GM20431 (cell line): ENCODE data around the gene CALCOCO2.

ENCODE experiments used
- in situ Hi-C: fragments of 300-500 bp; cut with MseI, MboI; formaldehyde crosslinking; loops from one replicate; pipeline ENCODE4 v1.15.0; 2020; ENCODE audit warnings: low sequenced_read_pairs; ENCODE audit not compliant: unreplicated experiment

Gene CALCOCO2

DNA sequence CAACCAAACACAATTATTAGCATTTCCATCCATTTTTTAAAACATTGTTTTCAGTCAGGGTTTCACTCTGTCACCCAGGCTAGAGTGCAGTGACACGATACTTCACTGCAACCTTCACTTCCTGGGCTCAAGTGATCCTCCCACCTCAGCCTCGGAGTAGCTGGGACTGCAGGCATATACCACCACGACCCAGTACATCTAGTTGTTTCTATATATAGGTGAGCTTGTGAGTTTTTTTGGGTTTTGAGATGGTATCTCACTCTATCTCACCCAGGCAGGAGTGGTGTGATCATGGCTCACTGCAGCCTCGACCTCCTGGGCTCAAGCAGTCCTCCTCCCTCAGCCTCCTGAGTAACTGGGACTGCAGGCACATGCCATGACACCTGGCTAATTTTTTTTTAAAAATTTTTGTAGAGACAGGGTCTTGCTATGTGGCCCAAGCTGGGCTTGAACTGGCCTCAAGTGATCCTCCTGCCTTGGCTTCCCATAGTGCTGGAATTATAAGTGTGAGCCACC lies 40.3 kb downstream of the CALCOCO2 start:
- in situ Hi-C loops = loop anchor here (10.0 kb wide), 1 partner anchor 196 kb away; no protein-coding TSS in a partner anchor

DNA sequence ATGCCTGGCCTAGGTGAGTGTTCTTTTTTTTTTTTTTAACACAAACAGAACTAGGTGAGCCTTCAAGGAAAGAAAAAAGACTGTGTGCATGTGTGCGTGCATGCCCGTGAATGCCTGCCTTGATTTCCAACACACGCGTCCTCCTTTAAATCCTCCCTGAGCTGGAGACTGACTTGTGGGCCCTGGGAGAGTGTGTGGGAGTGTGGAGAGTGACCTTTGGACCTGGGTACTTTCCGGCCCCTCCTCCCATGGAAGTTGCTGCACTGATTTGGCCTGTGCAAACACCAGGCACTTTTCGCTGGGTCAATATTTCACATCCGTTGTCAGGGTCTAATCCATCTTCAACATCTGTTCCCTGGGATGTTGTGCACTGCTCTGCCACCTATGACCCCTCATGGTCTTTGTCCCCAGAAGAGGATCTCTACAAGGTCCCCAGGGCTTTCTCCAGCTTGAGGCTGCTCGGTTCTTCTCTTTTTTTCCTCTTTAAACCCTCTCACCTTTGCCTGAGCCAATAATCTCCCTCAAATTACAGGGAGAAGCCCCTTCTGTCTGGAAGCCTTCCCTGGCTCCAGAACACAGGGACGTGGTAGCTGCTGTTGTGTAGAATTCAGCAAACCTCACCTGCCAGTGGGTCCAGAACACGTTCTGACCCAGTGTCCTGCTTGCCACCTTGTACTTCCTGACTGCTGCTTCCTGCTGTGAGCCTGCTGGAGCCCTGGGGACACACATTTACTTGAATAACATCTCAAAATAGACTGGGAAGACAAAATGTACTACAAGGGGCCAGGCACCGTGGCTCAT lies 40.9 kb downstream of the CALCOCO2 start:
- in situ Hi-C loops = loop anchor here (10.0 kb wide), 1 partner anchor 197 kb away; no protein-coding TSS in a partner anchor

DNA sequence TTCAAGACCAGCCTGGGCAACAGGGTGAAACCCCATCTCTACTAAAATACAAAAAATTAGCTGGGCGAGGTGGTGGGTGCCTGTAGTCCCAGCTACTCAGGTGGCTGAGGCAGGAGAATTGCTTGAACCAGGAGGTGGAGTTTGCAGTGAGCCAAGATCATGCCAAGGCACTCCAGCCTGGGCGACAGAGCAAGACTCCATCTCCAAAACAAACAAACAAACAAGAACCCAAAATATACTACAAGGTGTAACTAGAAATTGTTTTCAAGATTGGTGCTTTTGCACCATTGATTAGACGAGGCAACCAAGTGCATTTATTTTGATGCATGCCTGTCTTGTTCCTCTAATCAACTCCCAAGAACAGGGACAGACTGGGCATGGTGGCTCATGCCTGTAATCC lies 41.6 kb downstream of the CALCOCO2 start:
- in situ Hi-C loops = loop anchor here (10.0 kb wide), 1 partner anchor 198 kb away; no protein-coding TSS in a partner anchor

DNA sequence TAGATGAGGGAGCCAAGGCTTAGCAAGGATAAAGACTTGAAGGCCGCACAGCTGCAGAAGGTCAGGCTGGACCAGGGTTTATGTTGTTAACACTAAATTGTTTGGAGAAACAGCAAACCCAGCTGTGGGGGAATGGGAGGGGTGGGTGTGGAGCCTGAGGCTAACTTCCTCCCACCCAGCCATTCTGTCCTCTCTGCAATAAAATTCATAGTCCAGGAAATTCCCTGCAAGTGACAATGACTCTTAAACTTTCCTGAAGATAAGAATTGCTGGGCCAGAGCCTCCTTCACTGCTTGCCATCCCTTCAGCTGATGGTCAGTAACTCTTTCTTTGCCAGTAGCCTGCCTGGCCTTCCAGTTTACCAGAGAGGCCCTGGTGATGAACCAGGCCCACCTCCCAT lies 42.4 kb downstream of the CALCOCO2 start:
- in situ Hi-C loops = loop anchor here (10.0 kb wide), 1 partner anchor 198 kb away; no protein-coding TSS in a partner anchor

DNA sequence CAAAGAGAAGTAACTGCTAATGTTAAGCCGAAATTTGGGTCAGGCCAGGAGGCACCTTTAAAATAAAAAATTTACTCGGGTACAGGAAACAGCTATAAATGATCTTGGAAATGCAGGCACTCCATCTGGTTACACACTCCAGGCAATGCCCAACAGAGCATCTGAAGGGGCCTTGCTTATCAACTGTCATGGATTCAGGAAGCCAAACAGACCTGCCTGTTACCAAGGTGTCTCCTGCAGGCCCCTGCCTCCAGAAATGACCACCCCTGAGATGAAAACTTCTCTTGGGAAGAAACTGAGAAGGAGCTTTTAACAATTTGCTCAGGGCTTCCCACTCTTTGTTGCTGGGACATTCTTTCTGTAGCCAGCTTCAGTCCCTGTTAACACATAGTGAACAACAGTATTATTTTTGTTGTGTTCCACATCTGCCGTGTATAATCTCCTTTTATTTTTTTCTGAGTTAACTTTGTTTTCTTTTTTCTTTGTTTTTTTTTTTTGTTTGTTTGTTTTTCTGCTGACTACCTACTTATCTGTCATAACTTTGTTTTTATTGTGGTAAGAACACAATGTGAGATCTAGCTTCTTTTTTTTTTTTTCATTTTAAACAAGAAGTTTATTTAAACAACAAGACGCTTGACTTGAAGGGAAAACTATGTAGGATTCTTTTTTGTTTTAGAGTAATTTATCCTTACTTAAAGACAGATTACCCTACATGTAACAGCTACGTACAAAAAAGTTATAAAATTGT lies 43.0 kb downstream of the CALCOCO2 start:
- in situ Hi-C loops = loop anchor here (10.0 kb wide), 1 partner anchor 199 kb away; no protein-coding TSS in a partner anchor

DNA sequence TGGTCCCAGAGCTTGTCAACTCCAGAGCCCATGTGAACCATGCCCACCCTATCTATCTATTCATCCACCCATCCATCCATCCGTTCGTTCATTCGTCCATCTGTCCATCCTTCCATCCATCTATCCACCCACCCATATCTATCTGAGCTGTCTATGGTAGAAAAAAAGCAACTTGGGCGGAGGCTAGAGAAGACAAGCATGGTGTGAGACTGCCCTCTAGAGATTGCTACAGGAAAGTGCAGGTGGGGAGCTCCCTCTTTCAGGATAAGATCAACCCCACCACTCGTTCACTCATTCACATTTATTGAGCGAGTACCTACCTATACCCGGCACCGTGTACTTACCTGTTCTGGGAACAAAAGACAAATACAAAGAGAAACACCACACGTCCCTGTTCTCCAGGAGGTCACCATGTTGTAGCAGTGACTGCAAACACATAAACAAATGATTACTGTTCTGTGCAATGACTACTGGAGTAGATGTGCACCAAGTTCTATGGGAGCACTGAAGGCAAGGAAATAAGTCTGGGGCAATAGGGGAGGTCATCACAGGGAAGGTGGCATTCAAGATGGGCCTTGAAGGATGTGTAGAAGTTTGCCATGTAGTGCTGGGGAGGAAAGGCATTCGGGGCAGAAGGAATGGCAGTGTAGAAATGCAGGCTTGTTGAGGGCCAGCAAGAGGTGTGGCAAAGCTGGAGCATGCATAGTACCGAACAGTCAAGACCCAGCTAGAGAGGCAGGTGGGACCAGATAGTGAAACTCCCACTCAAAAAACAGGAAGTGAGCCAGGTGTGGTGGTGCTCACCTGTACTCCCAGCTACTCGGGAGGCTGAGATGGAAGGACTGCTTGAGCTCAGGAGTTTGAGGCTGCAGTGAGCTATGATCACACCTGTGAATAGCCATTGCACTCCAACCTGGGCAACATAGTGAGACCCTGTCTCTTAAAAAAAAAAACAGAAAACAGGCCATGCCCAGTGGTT lies 48.4 kb downstream of the CALCOCO2 start:
- in situ Hi-C loops = loop anchor here (10.0 kb wide), 1 partner anchor 204 kb away; no protein-coding TSS in a partner anchor

DNA sequence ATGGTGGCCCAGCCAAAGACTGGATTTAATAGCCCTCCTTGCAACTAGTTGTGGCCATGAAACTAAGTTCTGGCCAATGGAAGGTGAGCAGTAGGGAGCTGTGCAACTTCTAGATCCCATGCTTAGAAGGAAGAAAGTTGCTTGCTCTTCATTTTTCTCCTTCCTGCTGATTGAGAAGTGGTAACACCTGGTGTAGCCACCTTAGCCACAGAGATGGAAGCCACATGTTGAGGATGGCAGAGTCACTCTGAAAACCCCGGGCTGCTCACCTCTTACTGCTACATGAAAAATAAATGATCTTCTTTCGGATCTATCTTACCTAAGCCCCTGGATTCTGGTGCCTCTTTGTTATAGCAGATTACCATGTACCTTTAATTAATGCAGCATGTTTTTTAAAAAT lies 51.4 kb downstream of the CALCOCO2 start:
- in situ Hi-C loops = loop anchor here (5.0 kb wide), 1 partner anchor 70 kb away; no protein-coding TSS in a partner anchor

DNA sequence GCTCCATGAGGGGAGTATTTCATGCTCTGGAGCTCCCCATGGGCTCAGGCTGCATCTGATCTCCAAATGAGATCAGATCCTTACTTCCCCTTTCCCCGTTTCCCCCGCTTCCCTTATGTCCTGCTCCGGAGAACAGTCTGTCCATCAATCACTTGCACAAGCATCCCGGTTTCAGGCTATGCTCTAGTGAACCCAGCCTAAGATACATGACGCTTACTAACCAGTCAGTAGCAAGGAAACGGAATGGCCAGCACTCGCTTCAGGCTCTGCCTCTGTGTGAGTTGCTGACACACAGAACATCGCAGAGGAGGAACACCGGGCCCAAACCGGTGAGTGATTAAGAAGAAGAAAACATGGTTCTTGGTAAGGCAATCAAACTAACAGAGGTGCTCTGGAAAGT lies 52.3 kb downstream of the CALCOCO2 start:
- in situ Hi-C loops = loop anchor here (5.0 kb wide), 1 partner anchor 71 kb away; no protein-coding TSS in a partner anchor

DNA sequence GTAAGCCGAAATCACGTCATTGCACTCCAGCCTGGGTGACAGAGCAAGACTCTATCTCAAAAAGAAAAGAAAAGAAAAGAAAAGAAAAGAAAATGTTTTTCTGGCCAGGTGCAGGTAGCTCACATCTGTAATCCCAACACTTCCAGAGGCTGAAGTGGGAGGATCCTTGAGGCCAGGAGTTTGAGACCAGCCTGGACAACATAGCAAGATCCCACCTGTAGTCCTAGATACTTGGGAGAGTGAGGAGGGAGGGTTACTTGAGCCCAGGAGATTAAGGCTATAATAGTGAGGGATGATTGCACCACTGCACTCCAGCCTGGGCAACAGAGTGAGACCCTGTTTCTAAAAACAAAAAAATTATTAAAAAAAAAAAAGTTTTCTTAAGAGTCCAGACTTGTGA lies 59.3 kb downstream of the CALCOCO2 start:
- in situ Hi-C loops = no loop called here

DNA sequence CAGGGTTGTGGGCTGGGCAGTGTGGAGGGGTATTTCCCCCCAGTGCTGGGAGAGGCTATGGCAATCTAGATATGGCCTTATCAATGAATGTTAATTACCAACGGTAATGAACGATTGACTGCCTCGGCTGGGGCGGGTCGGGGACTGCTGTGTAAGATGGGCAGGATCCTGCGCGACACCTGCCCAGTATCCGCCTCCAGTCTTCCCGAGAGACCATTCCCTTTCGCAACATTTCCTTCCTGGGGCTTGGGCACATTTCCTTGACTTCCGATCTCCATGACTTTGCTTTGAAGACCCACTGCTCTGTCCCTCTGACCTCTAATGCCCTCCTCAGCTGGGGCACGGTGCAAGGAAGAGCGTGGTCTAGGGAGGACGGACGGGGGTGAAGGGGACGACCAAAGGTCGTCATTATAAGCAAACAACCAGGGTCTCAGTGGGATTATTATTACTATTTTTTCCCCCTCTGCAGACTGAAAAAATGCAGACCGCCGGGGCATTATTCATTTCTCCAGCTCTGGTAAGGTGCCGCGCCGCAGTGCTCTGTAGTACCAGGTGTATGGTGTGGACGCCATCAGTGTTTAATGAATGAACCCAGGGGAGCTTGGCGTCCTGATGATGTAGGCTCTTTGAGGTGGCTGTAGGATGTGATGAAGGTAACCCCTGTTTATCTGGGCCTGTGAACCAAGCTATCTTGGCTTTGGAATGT lies 62.3 kb downstream of the CALCOCO2 start:
- in situ Hi-C loops = no loop called here

DNA sequence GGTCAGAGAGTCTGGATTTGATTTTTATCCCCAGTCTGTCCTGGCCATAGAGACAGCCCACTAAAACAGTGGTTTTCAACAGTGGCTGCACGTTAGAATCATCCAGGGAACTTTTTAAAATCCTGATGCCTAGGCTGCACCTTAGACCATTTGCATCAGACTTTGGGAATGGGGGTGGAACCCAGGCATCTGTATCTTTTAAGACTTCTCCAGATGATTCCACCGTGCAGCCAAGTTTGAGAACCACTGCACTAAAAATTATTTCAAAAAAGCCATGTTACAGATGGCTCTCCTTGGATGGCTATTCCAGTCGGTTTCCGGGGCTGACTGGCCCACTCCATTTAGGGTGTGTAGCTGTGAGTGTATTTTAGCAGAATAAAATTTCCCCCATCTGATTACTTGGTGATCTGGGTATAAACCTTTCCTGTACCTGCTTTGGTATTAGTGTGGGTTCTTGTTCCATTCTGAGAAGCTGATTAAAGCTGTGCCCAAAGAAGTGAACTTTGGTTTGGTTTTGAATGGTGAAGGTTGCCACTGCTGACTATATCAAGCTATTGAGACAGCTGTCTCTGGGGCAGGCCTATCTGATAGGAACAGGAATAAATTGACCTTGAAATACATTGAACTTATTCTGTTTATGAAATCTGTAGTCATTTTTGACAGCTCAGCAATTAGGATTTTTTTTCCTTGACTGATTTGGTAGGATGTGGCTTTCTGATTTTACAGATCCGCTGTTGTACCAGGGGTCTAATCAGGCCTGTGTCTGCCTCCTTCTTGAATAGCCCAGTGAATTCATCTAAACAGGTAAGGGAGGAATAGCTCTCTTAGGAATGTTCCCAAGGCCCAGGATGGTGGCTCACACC lies 63.0 kb downstream of the CALCOCO2 start:
- in situ Hi-C loops = no loop called here

DNA sequence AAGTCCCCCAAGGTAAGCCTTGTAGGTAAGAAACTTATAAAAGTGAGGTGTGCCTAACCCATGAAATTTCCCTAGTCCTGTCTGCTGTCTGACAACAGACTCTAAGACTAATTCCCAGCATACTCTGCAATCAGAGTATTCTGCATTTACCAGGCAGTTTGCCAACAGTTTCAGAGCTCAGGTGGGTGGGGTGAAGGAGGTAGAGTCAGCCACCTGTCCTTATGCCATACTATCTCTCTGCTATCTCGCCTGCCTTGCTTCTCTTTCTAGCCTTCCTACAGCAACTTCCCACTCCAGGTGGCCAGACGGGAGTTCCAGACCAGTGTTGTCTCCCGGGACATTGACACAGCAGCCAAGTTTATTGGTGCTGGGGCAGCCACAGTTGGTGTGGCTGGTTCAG lies 64.1 kb downstream of the CALCOCO2 start:
- in situ Hi-C loops = no loop called here

DNA sequence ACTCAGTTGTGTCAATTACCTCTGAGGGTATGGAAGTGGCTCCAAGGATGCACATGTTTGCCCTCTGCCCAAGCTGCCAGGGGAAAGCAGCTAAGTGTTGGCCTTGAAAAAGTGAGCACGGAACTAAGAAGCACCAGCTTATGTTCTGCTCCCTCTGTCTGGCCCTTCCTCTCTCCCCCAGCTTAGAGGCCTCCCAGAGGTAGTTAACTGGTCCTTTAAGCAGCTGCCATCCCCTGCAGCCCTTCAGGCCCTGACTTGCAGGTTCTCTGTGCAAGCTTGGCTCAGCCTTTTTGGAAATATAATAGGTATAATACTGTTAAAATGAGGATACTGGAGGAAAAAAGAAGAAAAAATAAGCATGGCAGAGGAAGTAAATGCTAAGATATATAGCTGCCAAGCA lies 70.4 kb downstream of the CALCOCO2 start:
- in situ Hi-C loops = no loop called here

DNA sequence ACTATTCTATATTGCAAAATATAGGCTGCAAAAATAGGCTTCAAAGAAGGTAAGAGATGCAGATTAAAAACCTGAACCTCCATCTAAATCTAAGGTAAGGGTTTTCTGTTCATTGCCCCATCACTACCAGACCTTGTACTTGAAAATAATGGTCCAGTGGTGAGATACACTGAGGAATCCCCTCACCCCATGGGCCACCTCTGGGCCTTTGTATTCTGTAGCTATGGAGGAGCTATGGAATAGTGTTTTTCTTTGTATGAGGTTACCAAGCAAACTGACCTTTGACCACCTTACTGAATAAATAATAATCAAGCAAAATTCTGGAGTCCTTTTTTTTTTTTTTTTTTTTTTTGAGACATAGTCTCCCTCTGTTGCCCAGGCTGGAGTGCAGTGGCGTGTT lies 72.6 kb downstream of the CALCOCO2 start:
- in situ Hi-C loops = no loop called here

DNA sequence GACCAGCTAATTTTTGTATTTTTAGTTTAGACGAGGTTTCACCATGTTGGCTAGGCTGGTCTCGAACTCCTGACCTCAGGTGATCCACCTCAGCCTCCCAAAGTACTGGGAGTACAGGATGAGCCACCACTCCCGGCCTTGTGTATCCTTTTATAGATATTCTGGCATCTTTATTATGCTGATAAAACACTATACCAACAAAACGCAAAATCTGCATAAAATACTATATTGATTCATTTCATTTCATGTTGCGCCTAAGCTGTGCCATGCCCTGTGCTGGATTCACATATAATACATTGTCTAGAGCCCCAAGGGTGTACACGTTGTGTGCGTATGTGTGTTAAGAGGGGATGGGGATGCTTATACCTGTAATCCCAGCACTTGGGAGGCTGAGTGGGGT lies 73.6 kb downstream of the CALCOCO2 start:
- in situ Hi-C loops = no loop called here

DNA sequence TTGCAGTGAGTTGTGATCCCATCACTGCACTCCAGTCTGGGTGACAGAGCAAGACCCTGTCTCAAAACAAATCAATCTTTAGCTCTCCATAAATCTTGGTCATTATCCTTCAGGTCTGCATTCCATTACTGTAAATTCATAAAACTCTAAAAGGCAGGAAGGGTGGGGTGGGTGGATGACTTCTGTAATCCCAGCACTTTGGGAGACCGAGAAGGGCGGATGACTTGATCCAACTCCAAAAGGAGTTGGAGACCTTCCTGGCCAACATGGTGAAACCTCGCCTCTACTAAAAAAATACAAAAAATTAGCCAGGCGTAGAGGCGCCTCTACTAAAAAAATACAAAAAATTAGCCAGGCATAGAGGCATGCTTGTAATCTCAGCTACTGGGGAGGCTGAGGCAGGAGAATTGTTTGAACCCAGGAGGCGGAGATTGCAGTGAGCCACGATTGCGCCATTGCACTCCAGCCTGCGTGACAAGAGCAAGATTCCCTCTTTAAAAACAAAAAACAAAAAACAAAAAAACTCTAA lies 75.2 kb downstream of the CALCOCO2 start:
- in situ Hi-C loops = no loop called here

DNA sequence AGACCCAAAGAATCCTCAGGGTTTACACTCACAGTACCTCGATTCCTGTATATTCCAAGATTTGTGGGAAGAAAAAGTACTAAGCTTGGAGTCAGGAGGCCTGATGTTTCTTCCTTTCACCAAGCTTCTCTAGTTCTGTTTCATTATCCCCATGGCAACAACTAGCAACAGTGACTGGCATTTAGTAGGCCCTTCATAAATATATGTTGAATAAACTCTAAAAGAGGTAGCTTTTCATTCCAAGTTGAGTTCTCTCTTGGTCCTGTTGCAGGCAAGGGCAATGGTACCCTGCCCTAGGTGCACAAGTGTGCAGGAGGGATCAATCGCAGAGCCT lies 76.8 kb downstream of the CALCOCO2 start:
- in situ Hi-C loops = no loop called here
